Fibroblast of lung (primary cell): ENCODE measurements around the gene ANXA9.

Experiments
- CTCF ChIP-seq, 2 donors: IDR thresholded peaks in 1 of 2; conservative IDR thresholded peaks in 1 of 2; 1 replicate in 1 of 2; 2 replicates in 1 of 2; pipeline ENCODE4 v1.5.1; 2011 to 2012; ENCODE audit warnings: low read length in 2 of 2, control low read depth in 1 of 2, inconsistent platforms in 1 of 2, low read depth in 1 of 2, mild to moderate bottlenecking in 1 of 2
- EZH2 ChIP-seq: IDR thresholded peaks from 2 replicates; pipeline ENCODE4 v1.5.1; 2012; ENCODE audit warnings: low read length, control low read depth, mild to moderate bottlenecking; ENCODE audit errors: missing control alignments

- TF ChIP-seq EZH2 (no peak), CTCF (conservative IDR thresholded peaks at IDR 0.05 in 1 of 2, IDR thresholded peaks at IDR 0.05 in 1 of 2; ENCODE audit: low read depth in 1 of 2, low read length in 2 of 2) (no peak)
Measured at GRCh38 chr1:150999051-150999674, 17.1 kb downstream of the ANXA9 start.
